ENCODE measurements around the gene BSN.

DNA sequence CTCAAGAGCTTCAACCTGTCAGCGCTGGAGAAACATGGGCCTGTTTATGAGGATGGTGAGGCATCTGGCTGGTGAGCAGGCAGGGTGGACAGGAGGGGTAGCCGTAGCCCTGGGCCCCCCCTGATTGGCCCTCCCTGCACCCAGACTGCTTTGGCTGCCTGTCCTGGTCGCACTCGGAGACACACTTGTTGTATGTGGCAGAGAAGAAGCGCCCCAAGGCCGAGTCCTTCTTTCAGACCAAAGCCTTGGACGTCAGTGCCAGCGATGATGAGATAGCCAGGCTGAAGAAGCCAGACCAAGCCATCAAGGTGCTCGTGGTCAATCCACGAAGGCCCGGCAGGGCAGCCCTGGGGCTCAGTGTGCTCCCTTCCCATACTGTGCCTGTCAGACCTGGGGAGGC, 121.6 kb downstream of the BSN start:
- TF ChIP-seq EZH2phosphoT487 (IDR thresholded peaks at IDR 0.05; ENCODE audit: insufficient read depth, low read depth) (no peak), EZH2 (IDR thresholded peaks at IDR 0.05; ENCODE audit: insufficient read depth, poor library complexity, severe bottlenecking) (no peak)
